Tibial nerve (tissue), 4 donors: ENCODE results near the gene ENTPD1.

ENCODE experiments used
- EP300 ChIP-seq, 2 donors: sonication (generic); formaldehyde crosslinking; IDR thresholded peaks; one replicate each; pipeline ENCODE4 v1.6.1; 2017; ENCODE audit warnings: antibody characterized with exemption in 2 of 2, mild to moderate bottlenecking in 1 of 2
- POLR2A ChIP-seq, 2 donors: fragments of 450-650 bp; IDR thresholded peaks; one replicate each; pipeline ENCODE4 v1.6.1; 2017; ENCODE audit warnings: antibody characterized with exemption in 2 of 2, mild to moderate bottlenecking in 2 of 2, moderate library complexity in 2 of 2
- TF ChIP-seq, protein P1 (sequence below), 5 experiments: fragments of 200-600 bp in 3 of 5; fragments of 450-650 bp in 2 of 5; sonication (generic) in 3 of 5; IDR thresholded peaks; one replicate each; pipeline ENCODE4 v1.5.1; 2016 to 2019; ENCODE audit warnings: antibody characterized with exemption in 5 of 5, mild to moderate bottlenecking in 3 of 5, moderate library complexity in 2 of 5

DNA sequence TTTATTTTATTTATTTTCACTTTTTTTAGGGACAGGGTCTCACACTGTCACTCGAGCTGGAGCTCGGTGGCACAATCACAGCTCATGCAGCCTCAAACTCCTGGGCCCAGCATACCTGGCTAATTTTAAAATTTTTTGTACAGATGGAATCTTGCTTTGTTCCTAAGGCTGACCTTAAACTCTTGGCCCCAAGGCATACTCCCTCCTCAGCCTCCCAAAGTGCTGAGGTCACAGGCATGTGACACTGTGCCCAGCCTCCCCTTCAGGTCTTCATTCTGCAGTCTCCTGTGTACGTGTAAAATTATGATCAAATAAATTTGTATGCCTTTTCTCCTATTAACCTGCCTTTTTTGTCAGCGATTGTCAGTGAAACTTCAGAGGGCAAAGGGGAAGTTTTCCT lies 44.5 kb upstream of the ENTPD1 start:
- TF ChIP-seq, protein P1, sequence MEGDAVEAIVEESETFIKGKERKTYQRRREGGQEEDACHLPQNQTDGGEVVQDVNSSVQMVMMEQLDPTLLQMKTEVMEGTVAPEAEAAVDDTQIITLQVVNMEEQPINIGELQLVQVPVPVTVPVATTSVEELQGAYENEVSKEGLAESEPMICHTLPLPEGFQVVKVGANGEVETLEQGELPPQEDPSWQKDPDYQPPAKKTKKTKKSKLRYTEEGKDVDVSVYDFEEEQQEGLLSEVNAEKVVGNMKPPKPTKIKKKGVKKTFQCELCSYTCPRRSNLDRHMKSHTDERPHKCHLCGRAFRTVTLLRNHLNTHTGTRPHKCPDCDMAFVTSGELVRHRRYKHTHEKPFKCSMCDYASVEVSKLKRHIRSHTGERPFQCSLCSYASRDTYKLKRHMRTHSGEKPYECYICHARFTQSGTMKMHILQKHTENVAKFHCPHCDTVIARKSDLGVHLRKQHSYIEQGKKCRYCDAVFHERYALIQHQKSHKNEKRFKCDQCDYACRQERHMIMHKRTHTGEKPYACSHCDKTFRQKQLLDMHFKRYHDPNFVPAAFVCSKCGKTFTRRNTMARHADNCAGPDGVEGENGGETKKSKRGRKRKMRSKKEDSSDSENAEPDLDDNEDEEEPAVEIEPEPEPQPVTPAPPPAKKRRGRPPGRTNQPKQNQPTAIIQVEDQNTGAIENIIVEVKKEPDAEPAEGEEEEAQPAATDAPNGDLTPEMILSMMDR (IDR thresholded peaks at IDR 0.05), result no peak
- TF ChIP-seq POLR2A (IDR thresholded peaks at IDR 0.05), result no peak
- no peak for TF ChIP-seq EP300 (IDR thresholded peaks at IDR 0.05)
